T-cell (primary cell): Measurements from ENCODE around the gene F2. TPM values are rescaled to one million over a fixed set of nuclear protein-coding genes. Genes with fewer than 3 reads are reported as not detected.
"Not testable (repeated sequence)": the region's sequence is repeated elsewhere in the genome, so short reads cannot be mapped to it uniquely, and the experiment has no call there.

Source experiments
- ATAC-seq, 4 experiments: fragments of 200-7000 bp in 3 of 4; fragments of 150-1000 bp in 1 of 4; cut with Tn5 transposase; replicated peaks in 1 of 4; 1 replicate in 3 of 4; 2 replicates in 1 of 4; pipeline ENCODE4 v1.10.0; 2021; ENCODE audit warnings: moderate library complexity in 3 of 4, mild to moderate bottlenecking in 2 of 4, moderate number of reproducible peaks in 1 of 4
- CTCF ChIA-PET, 2 donors: fragments of 300-600 bp; sonication (Branson Sonifier 250); formaldehyde crosslinking; loops; one replicate each; lab custom pipeline; 2022; ENCODE audit warnings: antibody characterized with exemption in 2 of 2; lab: Charles Lee
- POLR2A ChIA-PET, 2 donors: fragments of 300-600 bp; sonication (Branson Sonifier 250); formaldehyde crosslinking; loops; one replicate each; lab custom pipeline; 2022; ENCODE audit warnings: antibody characterized with exemption in 2 of 2; lab: Charles Lee
- DNase-seq, 35 experiments: peaks; one replicate each; pipeline versions ENCODE4 v3.0.0 to v3.0.0-alpha.2; 2013 to 2023
- H3K27ac ChIP-seq: one replicate; pipeline ENCODE4 v1.5.1; 2013; ENCODE audit warnings: low read length
- H3K27me3 ChIP-seq, 2 experiments: replicated peaks in 1 of 2; 1 replicate in 1 of 2; 2 replicates in 1 of 2; pipeline versions ENCODE4 v1.6.1 to v1.7.0; 2013; ENCODE audit warnings: low read length in 1 of 2, mixed read lengths in 1 of 2; ENCODE audit not compliant: control insufficient read depth in 2 of 2, insufficient read depth in 2 of 2; ENCODE audit errors: extremely low read depth in 1 of 2
- H3K36me3 ChIP-seq, 2 donors: 1 replicate in 1 of 2; 2 replicates in 1 of 2; pipeline versions ENCODE4 v1.6.1 to v1.7.0; 2013; ENCODE audit warnings: low read length in 1 of 2; ENCODE audit not compliant: control insufficient read depth in 2 of 2, insufficient read depth in 1 of 2; ENCODE audit errors: extremely low read depth in 1 of 2
- H3K4me1 ChIP-seq, 2 experiments: 1 replicate in 1 of 2; 2 replicates in 1 of 2; pipeline versions ENCODE4 v1.6.1 to v1.7.0; 2013; ENCODE audit warnings: low read length in 2 of 2, mixed read lengths in 1 of 2; ENCODE audit not compliant: insufficient read depth in 2 of 2, control insufficient read depth in 1 of 2; ENCODE audit errors: extremely low read depth in 1 of 2
- H3K4me3 ChIP-seq, 2 donors: 1 replicate in 1 of 2; 2 replicates in 1 of 2; pipeline versions ENCODE4 v1.5.1 to v1.7.0; 2013; ENCODE audit warnings: mild to moderate bottlenecking in 2 of 2, low read length in 1 of 2, moderate library complexity in 1 of 2; ENCODE audit not compliant: control insufficient read depth in 1 of 2; ENCODE audit errors: extremely low read depth in 1 of 2
- H3K9me3 ChIP-seq: 2 replicates; pipeline ENCODE4 v1.7.0; 2013
- H3K27ac Mint-ChIP-seq, 2 donors: one replicate each; pipeline ENCODE4 v1.8.0; 2020 to 2021; ENCODE audit warnings: mild to moderate bottlenecking in 2 of 2, mixed read lengths in 2 of 2
- H3K27me3 Mint-ChIP-seq, 2 donors: one replicate each; pipeline ENCODE4 v1.8.0; 2021 to 2022; ENCODE audit warnings: mixed read lengths in 2 of 2
- H3K36me3 Mint-ChIP-seq: one replicate; pipeline ENCODE4 v1.8.0; 2021; ENCODE audit warnings: mixed read lengths
- H3K4me1 Mint-ChIP-seq, 3 donors: one replicate each; pipeline ENCODE4 v1.8.0; 2020 to 2022; ENCODE audit warnings: mixed read lengths in 3 of 3, mild to moderate bottlenecking in 1 of 3
- H3K4me3 Mint-ChIP-seq, 3 donors: one replicate each; pipeline ENCODE4 v1.8.0; 2020 to 2022; ENCODE audit warnings: mild to moderate bottlenecking in 3 of 3, mixed read lengths in 3 of 3, moderate library complexity in 3 of 3
- H3K9me3 Mint-ChIP-seq, 3 donors: one replicate each; pipeline ENCODE4 v1.8.0; 2020 to 2022; ENCODE audit warnings: mixed read lengths in 3 of 3
- WGBS: methylation state at CpG from one replicate; pipeline ENCODE4 v1.1.5; 2013; ENCODE audit warnings: missing lambda C conversion rate; ENCODE audit not compliant: insufficient coverage; 5-methylcytosine and 5-hydroxymethylcytosine counted together
- total RNA-seq, 35 experiments: library from RNA in 6 of 35; stranded (reverse) in 6 of 35; fragments of 120-200 nt in 1 of 35; gene quantifications; one replicate each; pipeline versions ENCODE4 v1.2.1 to v1.2.4 and lab custom pipeline; 2013 to 2026

The F2 gene
- total RNA-seq (under 1 TPM in 4 of 5 donors, not detected in 1; 0.26 to 0.85 (median 0.57) TPM), total RNA-seq (lab: John Stamatoyannopoulos, UW) (0 to 0.17 (median 0) reads per million in 29 experiments)
- not detected for total RNA-seq (2013)

DNA sequence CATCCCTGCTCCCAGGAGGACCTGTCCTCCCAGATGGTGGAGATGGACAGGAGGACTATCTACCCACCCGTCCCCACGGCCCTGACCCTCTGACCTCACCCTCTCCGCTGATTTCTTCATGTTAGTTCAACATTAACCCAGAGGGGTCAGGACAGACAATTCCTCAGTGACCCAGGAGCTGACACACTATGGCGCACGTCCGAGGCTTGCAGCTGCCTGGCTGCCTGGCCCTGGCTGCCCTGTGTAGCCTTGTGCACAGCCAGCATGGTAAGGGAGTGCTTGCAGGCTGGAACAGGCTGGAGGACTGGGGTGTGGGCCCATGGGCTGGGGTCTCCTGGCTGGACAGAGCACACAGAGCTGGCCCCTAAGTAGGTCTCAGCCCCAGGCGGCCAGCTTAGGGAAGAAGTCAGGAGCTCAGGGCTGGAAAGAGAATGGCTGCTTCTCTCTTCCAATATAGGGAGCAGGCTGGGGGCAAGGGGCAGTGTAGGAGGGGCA lies at the start of gene F2:
Gene F2 (plus strand): TSS at position 166 of the 495 bp plus-strand sequence. CDS start 23 bp downstream, at position 189.
- Mint-ChIP-seq H3K9me3 (no peaks in the 10 kb centered on the region), H3K36me3 (no peaks in the 10 kb centered on the region), H3K27ac (peak within 1 kb of the TSS in 1 of 2 donors; percentile 68), H3K4me3 (no peak within 1 kb of the TSS), H3K27me3 (no peaks in the 10 kb centered on the region), H3K4me1 (peaks cover 8 to 9% (median 8%) of the 10 kb centered on the region in 3 donors)
- ATAC-seq (no peak), DNase-seq (no peak)
- H3K36me3 ChIP-seq: no peaks in the 10 kb centered on the region
- ChIA-PET CTCF (interaction anchor here in 1 of 2 donors (0.6 kb wide), 1 partner anchor 598 kb away, joined by 3 read pairs; no protein-coding TSS in a partner anchor), POLR2A (no interaction called here)
- H3K4me1 ChIP-seq: peaks cover 0 to 10% of the 10 kb centered on the region in 2 experiments
- H3K27ac ChIP-seq: no peak within 1 kb of the TSS
- no peaks in the 10 kb centered on the region for H3K27me3 ChIP-seq
- no peak within 1 kb of the TSS for H3K4me3 ChIP-seq
- H3K9me3 ChIP-seq: no peaks in the 10 kb centered on the region
- 100% methylated on average over 6 of the region's 7 CpGs for WGBS

DNA sequence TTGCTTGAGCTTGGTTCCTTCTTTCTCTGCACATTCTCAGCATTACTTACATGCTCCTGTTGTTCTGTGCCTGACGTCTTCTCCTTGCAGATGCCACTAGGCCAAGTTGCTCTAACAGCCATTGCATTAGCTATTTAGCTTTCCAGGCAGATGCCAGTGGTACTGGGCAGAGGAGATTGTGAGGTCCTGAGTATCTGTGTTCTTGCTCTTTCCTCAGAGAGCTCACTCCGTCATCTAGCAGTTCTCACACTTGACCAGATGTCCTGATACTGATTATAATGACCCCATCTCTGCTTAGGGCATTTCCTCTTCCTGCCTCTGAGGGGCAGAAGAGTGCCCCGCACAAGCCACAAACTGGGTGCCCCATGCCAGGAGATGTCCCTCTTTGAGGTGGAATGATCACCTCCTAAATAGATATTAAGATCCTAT lies 49.3 kb upstream of the F2 start:
- CTCF ChIA-PET: interaction anchor here (0.5 kb wide), 2 partner anchors 144 to 201 kb away, joined by 3 read pairs; no protein-coding TSS in a partner anchor

GRCh38 chr11:46670521-46670920 lies 48.5 kb upstream of the F2 start:
- peak overlapping the region; percentile 96 to 97 for H3K27ac Mint-ChIP-seq
- H3K4me1 ChIP-seq: peaks cover 52 to 63% of the 10 kb centered on the region in 2 experiments
- ChIA-PET POLR2A (interaction anchor here (0.5 to 1.1 kb wide), 4 partner anchors 14 to 51 kb away, joined by 3 to 12 read pairs (median 4); partner anchors contain the start of genes ARHGAP1 (in 1 of the 2) and ZNF408 (in 1 of the 2)), CTCF (interaction anchor here in 1 of 2 donors (0.7 to 1.8 kb wide), 5 partner anchors 14 to 181 kb away, joined by 3 to 10 read pairs (median 5); partner anchors contain the start of gene ATG13)
- H3K4me3 Mint-ChIP-seq: peak overlapping the region in 1 of 3 donors; percentile 70
- H3K27me3 ChIP-seq, H3K9me3 ChIP-seq, DNase-seq, H3K9me3 Mint-ChIP-seq, H3K27me3 Mint-ChIP-seq: not testable (repeated sequence)
- H3K36me3 ChIP-seq: peaks cover 11 to 62% of the 10 kb centered on the region in 2 donors
- WGBS: 60% methylated on average over 1 of the region's 3 CpGs
- H3K36me3 Mint-ChIP-seq: peaks cover 57% of the 10 kb centered on the region
- peak in 2 of 4 experiments; percentile 3 to 4 for ATAC-seq
- peak overlapping the region; percentile 0 to 16 for H3K4me3 ChIP-seq
- peaks cover 64 to 69% (median 68%) of the 10 kb centered on the region in 3 donors for H3K4me1 Mint-ChIP-seq
- H3K27ac ChIP-seq: peak overlapping the region; percentile 80

More for the DNA sequence above, 49.3 kb upstream of the F2 start:
- peak overlapping the region; percentile 73 to 84 for H3K27ac Mint-ChIP-seq
- Histone ChIP-seq H3K36me3 (peaks cover 11 to 70% of the 10 kb centered on the region in 2 donors), H3K4me3 (no peak overlapping the region), H3K27me3 (no peaks in the 10 kb centered on the region), H3K9me3 (no peaks in the 10 kb centered on the region), H3K4me1 (peaks cover 44 to 55% of the 10 kb centered on the region in 2 experiments), H3K27ac (peak overlapping the region; percentile 80)
- DNase-seq (no peak), ATAC-seq (no peak)
- H3K27me3 Mint-ChIP-seq: no peaks in the 10 kb centered on the region
- H3K4me3 Mint-ChIP-seq: peak overlapping the region in 1 of 3 donors; percentile 70
- peaks cover 63% of the 10 kb centered on the region for H3K36me3 Mint-ChIP-seq
- H3K4me1 Mint-ChIP-seq: peaks cover 56 to 61% (median 60%) of the 10 kb centered on the region in 3 donors
- WGBS: 83% methylated on average over 1 of the region's 3 CpGs
- POLR2A ChIA-PET: interaction anchor here in 1 of 2 donors (0.6 kb wide), 1 partner anchor 23 kb away, joined by 4 read pairs; no protein-coding TSS in a partner anchor
- H3K9me3 Mint-ChIP-seq: no peaks in the 10 kb centered on the region

DNA sequence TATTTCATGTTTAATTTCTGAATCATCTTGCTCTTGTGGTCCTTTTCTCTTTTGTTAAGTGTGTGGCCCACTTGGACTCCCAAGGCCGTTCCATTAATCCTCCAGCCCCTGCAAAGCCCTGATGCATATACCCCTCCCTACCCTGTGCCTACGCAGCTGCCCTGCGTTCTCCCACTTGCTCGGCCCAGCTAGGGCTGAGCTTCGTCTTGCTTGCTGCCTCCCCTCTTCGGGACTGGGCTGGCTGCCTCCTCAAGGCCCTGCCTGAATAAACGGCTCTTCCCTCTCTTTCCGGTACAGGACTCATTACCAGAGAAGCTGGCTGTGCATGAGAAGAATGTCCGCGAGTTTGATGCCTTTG lies 47.1 kb upstream of the F2 start:
- CTCF ChIA-PET: interaction anchor here in 1 of 2 donors (1.8 kb wide), 1 partner anchor 15 kb away, joined by 5 read pairs; no protein-coding TSS in a partner anchor
- Histone ChIP-seq H3K4me1 (peaks cover 64 to 78% of the 10 kb centered on the region in 2 experiments), H3K9me3 (no peaks in the 10 kb centered on the region), H3K4me3 (no peak overlapping the region), H3K27me3 (no peaks in the 10 kb centered on the region), H3K36me3 (peaks cover 11 to 54% of the 10 kb centered on the region in 2 donors), H3K27ac (peak overlapping the region; percentile 80)
- POLR2A ChIA-PET: no interaction called here
- Mint-ChIP-seq H3K9me3 (no peaks in the 10 kb centered on the region), H3K4me1 (peaks cover 76 to 80% (median 79%) of the 10 kb centered on the region in 3 donors), H3K27ac (peak overlapping the region; percentile 96 to 97), H3K4me3 (peak overlapping the region in 2 of 3 donors; percentile 6 to 70), H3K27me3 (no peaks in the 10 kb centered on the region), H3K36me3 (peaks cover 48% of the 10 kb centered on the region)
- ATAC-seq (no peak), DNase-seq (no peak)
- 97% methylated on average over 6 of the region's 10 CpGs for WGBS

- Mint-ChIP-seq H3K4me3 (peak overlapping the region in 2 of 3 donors; percentile 6 to 70), H3K4me1 (peaks cover 81 to 84% (median 84%) of the 10 kb centered on the region in 3 donors), H3K36me3 (peaks cover 48% of the 10 kb centered on the region), H3K27ac (peak overlapping the region; percentile 96 to 97), H3K27me3 (no peaks in the 10 kb centered on the region), H3K9me3 (no peaks in the 10 kb centered on the region)
- ATAC-seq: no peak
- WGBS: 98% methylated on average over 5 of the region's 7 CpGs
- Histone ChIP-seq H3K27me3 (no peaks in the 10 kb centered on the region), H3K4me3 (no peak overlapping the region), H3K27ac (peak overlapping the region; percentile 80), H3K4me1 (peaks cover 64 to 82% of the 10 kb centered on the region in 2 experiments), H3K36me3 (peaks cover 11 to 49% of the 10 kb centered on the region in 2 donors), H3K9me3 (no peaks in the 10 kb centered on the region)
- ChIA-PET CTCF (interaction anchor here in 1 of 2 donors (1.8 kb wide), 1 partner anchor 16 kb away, joined by 5 read pairs; no protein-coding TSS in a partner anchor), POLR2A (no interaction called here)
- DNase-seq: no peak
Measured at GRCh38 chr11:46672381-46672839, 46.6 kb upstream of the F2 start.
